ENCODE measurements around the gene G6PC3. TPM values are rescaled to one million over a fixed set of nuclear protein-coding genes. Genes with fewer than 3 reads are reported as not detected.
"Not testable (repeated sequence)": the region's sequence is repeated elsewhere in the genome, so short reads cannot be mapped to it uniquely, and the experiment has no call there.

G6PC3 gene
- total and polyA plus RNA-seq, 2 donors from 2014 or later = 70.0 to 150 TPM

GRCh38 chr17:44043272-44043696 is 27.3 kb upstream of the G6PC3 start:
- no peak for DNase-seq
- intact Hi-C loops (cut with DNase I) = no loop called here
- TF ChIP-seq, protein P1, sequence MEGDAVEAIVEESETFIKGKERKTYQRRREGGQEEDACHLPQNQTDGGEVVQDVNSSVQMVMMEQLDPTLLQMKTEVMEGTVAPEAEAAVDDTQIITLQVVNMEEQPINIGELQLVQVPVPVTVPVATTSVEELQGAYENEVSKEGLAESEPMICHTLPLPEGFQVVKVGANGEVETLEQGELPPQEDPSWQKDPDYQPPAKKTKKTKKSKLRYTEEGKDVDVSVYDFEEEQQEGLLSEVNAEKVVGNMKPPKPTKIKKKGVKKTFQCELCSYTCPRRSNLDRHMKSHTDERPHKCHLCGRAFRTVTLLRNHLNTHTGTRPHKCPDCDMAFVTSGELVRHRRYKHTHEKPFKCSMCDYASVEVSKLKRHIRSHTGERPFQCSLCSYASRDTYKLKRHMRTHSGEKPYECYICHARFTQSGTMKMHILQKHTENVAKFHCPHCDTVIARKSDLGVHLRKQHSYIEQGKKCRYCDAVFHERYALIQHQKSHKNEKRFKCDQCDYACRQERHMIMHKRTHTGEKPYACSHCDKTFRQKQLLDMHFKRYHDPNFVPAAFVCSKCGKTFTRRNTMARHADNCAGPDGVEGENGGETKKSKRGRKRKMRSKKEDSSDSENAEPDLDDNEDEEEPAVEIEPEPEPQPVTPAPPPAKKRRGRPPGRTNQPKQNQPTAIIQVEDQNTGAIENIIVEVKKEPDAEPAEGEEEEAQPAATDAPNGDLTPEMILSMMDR (IDR thresholded peaks at IDR 0.05; ENCODE audit: borderline replicate concordance, extremely low read depth, insufficient read depth) = no peak
- Histone ChIP-seq H3K4me3 (ENCODE audit: low read length in 3 of 3) (no peak overlapping the region), H3K27me3 (ENCODE audit: control insufficient read depth, insufficient read depth, low read length) (no peaks in the 10 kb centered on the region), H3K36me3 (ENCODE audit: control insufficient read depth in 2 of 3, insufficient read depth in 3 of 3, low read length in 3 of 3) (peaks cover 0 to 11% (median 0%) of the 10 kb centered on the region in 3 donors), H3K9ac (ENCODE audit: low read length in 3 of 3) (no peak overlapping the region), H3K4me1 (ENCODE audit: control insufficient read depth in 2 of 3, insufficient read depth in 2 of 3, low read depth in 1 of 3, low read length in 3 of 3) (peaks cover 0 to 17% (median 9%) of the 10 kb centered on the region in 3 donors), H3K27ac (ENCODE audit: low read depth in 2 of 2, low read length in 2 of 2) (no peak overlapping the region), H3K9me3 (ENCODE audit: control insufficient read depth in 2 of 3, insufficient read depth in 1 of 3, low read length in 3 of 3) (no peaks in the 10 kb centered on the region)
- FAIRE-seq = no peak

- Histone ChIP-seq H3K27me3 (ENCODE audit: control insufficient read depth, insufficient read depth, low read length) (no peaks in the 10 kb centered on the region), H3K9me3 (ENCODE audit: control insufficient read depth in 2 of 3, insufficient read depth in 1 of 3, low read length in 3 of 3) (no peaks in the 10 kb centered on the region), H3K27ac (ENCODE audit: low read depth in 2 of 2, low read length in 2 of 2) (no peak overlapping the region), H3K9ac (ENCODE audit: low read length in 3 of 3) (no peak overlapping the region), H3K4me3 (ENCODE audit: low read length in 3 of 3) (no peak overlapping the region), H3K4me1 (ENCODE audit: control insufficient read depth in 2 of 3, insufficient read depth in 2 of 3, low read depth in 1 of 3, low read length in 3 of 3) (peaks cover 0 to 12% (median 9%) of the 10 kb centered on the region in 3 donors), H3K36me3 (ENCODE audit: control insufficient read depth in 2 of 3, insufficient read depth in 3 of 3, low read length in 3 of 3) (peaks cover 0 to 14% (median 0%) of the 10 kb centered on the region in 3 donors)
- intact Hi-C loops (cut with DNase I) = no loop called here
- FAIRE-seq = no peak
- DNase-seq = no peak
- TF ChIP-seq, protein P1 (IDR thresholded peaks at IDR 0.05; ENCODE audit: borderline replicate concordance, extremely low read depth, insufficient read depth) = no peak
These were observed 26.5 kb upstream of the G6PC3 start for GRCh38 chr17:44044071-44044470.

- TF ChIP-seq, protein P1 (IDR thresholded peaks at IDR 0.05; ENCODE audit: borderline replicate concordance, extremely low read depth, insufficient read depth) = no peak
- intact Hi-C loops (cut with DNase I) = no loop called here
- peaks cover 2 to 11% (median 6%) of the 10 kb centered on the region in 3 donors for H3K36me3 ChIP-seq (ENCODE audit: control insufficient read depth in 2 of 3, insufficient read depth in 3 of 3, low read length in 3 of 3)
- H3K27ac ChIP-seq (ENCODE audit: low read depth in 2 of 2, low read length in 2 of 2) = no peak overlapping the region
- no peaks in the 10 kb centered on the region for H3K9me3 ChIP-seq (ENCODE audit: control insufficient read depth in 2 of 3, insufficient read depth in 1 of 3, low read length in 3 of 3)
- peaks cover 0 to 2% (median under 1%) of the 10 kb centered on the region in 3 donors for H3K4me1 ChIP-seq (ENCODE audit: control insufficient read depth in 2 of 3, insufficient read depth in 2 of 3, low read depth in 1 of 3, low read length in 3 of 3)
- H3K27me3 ChIP-seq (ENCODE audit: control insufficient read depth, insufficient read depth, low read length) = no peaks in the 10 kb centered on the region
- FAIRE-seq (no peak), DNase-seq (no peak)
- H3K4me3 ChIP-seq (ENCODE audit: low read length in 3 of 3) = no peak overlapping the region
- no peak overlapping the region for H3K9ac ChIP-seq (ENCODE audit: low read length in 3 of 3)
These were observed 25.0 kb upstream of the G6PC3 start for GRCh38 chr17:44045486-44045885.

DNA sequence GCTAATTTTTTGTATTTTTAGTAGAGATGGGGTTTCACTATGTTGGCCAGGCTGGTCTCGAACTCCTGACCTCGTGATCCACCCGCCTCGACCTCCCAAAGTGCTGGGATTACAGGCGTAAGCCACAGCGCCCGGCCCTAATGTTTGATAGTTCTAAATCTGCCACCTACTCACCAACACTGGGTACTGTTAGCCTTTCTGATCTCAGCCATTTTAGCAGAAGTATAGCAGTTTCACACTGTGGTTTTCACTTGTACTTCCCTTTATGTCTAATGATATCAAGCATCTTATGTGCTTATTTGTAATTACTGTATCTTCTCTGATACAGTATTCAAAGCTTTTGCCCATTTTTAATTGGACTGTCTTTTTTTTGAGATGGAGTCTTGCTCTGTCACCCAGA is 23.6 kb upstream of the G6PC3 start:
- H3K27me3 ChIP-seq (ENCODE audit: control insufficient read depth, insufficient read depth, low read length); DNase-seq; FAIRE-seq; H3K4me3 ChIP-seq (ENCODE audit: low read length in 3 of 3); H3K4me1 ChIP-seq (ENCODE audit: control insufficient read depth in 2 of 3, insufficient read depth in 2 of 3, low read depth in 1 of 3, low read length in 3 of 3); H3K9me3 ChIP-seq (ENCODE audit: control insufficient read depth in 2 of 3, insufficient read depth in 1 of 3, low read length in 3 of 3); intact Hi-C loops (cut with DNase I); H3K9ac ChIP-seq (ENCODE audit: low read length in 3 of 3); H3K27ac ChIP-seq (ENCODE audit: low read depth in 2 of 2, low read length in 2 of 2): not testable (repeated sequence)
- H3K36me3 ChIP-seq (ENCODE audit: control insufficient read depth in 2 of 3, insufficient read depth in 3 of 3, low read length in 3 of 3) = peaks cover 4 to 17% (median 6%) of the 10 kb centered on the region in 3 donors
